GM12873 (cell line): ENCODE measurements around the gene TMEM222.

Experiments
- TF ChIP-seq, protein P1 (sequence below): IDR thresholded peaks from 2 replicates; pipeline ENCODE4 v1.5.1; 2012; ENCODE audit warnings: low read depth, mild to moderate bottlenecking, moderate library complexity, low read length, control low read depth; ENCODE audit not compliant: insufficient read depth; ENCODE audit errors: missing control alignments

TMEM222 gene

DNA sequence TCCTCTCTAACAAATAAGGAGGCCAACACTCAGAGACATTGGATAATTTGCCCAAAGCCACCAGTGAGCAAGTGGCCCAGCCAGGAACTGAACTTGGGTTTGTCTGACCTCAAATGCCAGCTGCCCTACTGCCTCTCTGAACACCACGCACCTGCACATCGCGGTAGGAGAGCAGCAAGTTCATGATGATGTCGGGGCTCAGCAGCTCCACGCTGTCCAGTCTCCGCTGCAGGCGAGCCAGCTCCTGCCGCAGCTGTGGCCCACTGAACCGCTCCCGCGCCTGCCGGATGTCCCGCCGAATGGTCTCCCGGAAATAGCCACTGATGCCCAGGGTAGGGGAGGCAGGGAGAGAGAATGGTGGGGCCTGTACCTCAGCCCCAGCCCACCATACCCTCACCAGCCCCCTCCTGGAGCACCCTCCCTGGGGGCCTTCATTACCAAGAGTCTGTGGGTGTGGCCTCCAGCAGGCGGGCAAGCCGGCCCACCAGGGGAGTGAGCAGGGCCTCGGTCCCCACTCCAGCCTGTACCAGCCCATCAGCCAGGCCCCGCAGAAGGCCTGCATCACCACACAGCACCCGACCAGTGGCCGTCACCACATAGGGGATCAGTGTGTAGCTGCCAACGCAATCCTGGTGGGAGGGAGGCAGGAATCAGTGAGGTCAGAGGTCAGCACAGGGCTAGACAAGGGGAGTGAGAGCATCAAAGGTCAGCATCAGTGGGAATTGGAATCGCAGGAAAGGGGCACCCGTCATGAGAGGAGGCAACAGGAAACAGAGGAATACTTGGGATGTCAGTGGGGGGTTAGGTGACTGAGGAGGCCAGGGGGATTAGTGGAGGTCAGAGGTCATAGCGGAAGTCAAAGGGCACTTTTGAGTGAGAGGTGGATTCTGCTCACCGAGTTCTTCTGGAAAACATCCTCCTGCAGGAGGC, 42.1 kb downstream of the TMEM222 start:
- TF ChIP-seq, protein P1, sequence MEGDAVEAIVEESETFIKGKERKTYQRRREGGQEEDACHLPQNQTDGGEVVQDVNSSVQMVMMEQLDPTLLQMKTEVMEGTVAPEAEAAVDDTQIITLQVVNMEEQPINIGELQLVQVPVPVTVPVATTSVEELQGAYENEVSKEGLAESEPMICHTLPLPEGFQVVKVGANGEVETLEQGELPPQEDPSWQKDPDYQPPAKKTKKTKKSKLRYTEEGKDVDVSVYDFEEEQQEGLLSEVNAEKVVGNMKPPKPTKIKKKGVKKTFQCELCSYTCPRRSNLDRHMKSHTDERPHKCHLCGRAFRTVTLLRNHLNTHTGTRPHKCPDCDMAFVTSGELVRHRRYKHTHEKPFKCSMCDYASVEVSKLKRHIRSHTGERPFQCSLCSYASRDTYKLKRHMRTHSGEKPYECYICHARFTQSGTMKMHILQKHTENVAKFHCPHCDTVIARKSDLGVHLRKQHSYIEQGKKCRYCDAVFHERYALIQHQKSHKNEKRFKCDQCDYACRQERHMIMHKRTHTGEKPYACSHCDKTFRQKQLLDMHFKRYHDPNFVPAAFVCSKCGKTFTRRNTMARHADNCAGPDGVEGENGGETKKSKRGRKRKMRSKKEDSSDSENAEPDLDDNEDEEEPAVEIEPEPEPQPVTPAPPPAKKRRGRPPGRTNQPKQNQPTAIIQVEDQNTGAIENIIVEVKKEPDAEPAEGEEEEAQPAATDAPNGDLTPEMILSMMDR = no peak

DNA sequence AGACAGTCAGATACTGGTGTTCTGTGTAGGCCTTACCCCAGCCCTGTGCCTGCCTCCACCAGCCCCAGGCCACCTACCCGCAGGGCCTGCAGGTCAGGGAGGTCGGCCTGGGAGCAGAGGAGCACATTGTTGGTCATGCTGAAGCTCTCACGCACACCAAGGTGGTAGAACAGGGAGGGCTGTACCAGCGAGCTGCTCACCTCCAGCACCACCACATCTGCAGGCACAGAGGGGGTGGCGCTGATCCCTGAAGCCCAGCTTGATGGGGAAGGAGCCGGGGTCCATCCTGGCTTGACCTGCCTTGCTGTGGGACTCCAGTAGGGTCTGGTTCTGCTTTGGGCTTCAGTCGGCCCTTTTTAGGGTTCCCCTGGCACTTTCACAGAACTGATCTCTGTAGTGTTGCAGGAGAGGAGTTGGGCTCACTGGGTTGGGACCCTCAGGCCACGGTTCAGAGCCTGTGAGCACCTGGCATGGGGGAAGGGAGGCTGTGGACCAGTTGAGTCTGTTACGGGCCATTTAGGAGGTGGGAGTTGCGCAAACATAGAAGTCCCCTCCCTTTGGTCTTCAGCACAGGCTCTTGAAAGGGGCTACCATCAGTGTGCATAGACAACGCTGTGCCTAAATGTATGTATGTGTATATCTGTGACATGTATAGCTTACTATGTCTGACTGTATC, 42.9 kb downstream of the TMEM222 start:
- TF ChIP-seq, protein P1 = no peak

DNA sequence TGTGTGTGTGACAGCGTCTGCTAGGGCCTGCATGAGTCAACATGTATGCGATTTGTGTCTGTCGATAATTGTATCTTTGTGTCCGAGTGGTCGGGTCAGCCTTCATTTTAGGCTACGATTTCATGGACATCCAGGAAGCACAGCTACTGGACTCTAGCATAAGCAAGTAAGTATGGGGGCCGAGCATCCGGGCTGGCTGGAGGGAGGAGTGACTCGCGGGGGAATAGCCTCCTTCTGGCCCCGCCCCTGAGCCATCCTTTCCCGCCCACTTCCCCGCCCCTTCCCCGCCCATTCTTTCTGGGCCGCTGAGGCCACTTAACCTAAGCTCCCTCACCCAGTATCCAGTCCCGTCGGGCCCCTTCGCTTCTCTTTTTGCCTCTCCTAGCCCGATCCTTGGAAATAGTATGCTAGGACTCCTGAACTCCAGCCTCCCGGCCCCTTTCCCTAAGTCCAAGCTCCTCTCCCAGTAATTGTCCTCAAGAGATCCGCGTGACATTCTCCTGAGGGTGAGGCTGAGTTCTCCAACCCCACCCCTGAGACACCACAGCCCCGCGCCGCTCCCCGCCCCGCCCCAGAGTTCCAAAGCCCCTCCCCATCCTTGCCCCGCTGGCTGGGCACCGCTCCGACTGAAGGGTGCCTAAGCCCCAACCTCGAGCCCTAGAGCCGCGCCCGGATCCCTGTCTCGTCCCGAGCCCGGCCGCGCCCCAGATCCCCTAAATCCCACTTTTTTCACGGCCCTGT, 43.6 kb downstream of the TMEM222 start:
- TF ChIP-seq, protein P1 = no peak

GRCh38 chr1:27366113-27366410, 44.1 kb downstream of the TMEM222 start:
- TF ChIP-seq, protein P1 = no peak

DNA sequence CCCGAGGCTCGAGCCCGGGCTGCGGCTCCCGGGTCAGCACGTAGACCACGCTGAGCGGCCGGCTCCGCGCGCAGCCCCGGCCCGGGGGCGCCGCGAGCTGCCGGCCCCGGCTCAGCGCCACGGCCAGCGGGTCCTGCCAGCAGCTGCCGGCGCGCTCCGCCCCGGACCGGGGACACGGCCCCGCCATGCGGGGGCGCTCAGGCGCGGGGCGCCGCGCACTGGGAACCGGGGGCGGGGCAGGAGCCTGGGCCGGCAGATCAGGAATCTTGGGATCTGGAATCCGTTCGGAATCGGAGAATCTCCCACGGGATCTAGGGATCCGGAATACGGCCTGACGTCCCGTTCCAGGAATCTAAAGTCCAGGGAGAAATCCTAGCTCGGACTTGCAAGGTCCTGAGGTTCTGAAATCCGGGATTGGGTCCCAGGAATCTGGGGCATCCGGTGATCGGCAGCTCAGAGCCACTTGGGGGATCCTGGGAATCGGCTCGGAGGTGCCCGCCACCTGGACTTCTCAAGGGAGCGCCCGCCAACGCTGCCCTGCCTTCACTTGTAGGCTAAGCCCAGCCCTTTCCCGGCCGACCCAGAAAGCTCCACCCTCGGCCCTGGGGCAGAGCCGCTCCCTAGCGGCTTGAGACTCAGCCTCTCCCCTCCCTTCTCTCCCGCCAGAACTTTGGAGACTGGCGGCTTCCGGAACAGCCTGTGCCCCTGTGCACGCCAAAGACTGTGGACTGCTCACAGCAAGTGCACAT, 44.6 kb downstream of the TMEM222 start, which contains the start of gene MAP3K6:
MAP3K6 (minus strand) TSS at position 551 of the 749 bp plus-strand sequence; CDS start at position 187, 364 bp downstream.
- TF ChIP-seq, protein P1 = peak; percentile 44

GRCh38 chr1:27367160-27367650, 45.2 kb downstream of the TMEM222 start:
- TF ChIP-seq, protein P1 = no peak
